Right atrium auricular region (tissue), 2 donors: ENCODE data around the gene CACNA1G. TPM values are rescaled to one million over a fixed set of nuclear protein-coding genes. Genes with fewer than 3 reads are reported as not detected.
A peak's percentile ranks its signal among the peaks of the same experiment; 100 is the strongest.

ENCODE experiments used
- DNase-seq: peaks from one replicate; pipeline ENCODE4 v3.0.0-alpha.2; 2019; ENCODE audit warnings: low spot score
- H3K27ac ChIP-seq, 2 donors: fragments of 200-600 bp; sonication (generic); 1 replicate in 1 of 2; 2 replicates in 1 of 2; pipeline ENCODE4 v1.5.1; 2016 to 2019
- H3K27me3 ChIP-seq, 2 donors: fragments of 200-600 bp; sonication (generic); one replicate each; pipeline versions ENCODE4 v1.5.1 to v1.6.0; 2017 to 2019
- H3K36me3 ChIP-seq: fragments of 200-600 bp; sonication (generic); one replicate; pipeline ENCODE4 v1.5.1; 2016
- H3K4me1 ChIP-seq, 2 donors: fragments of 200-600 bp; sonication (generic); one replicate each; pipeline versions ENCODE4 v1.5.1 to v1.6.0; 2017 to 2019
- H3K4me3 ChIP-seq, 2 donors: fragments of 200-600 bp; sonication (generic); 1 replicate in 1 of 2; 2 replicates in 1 of 2; pipeline ENCODE4 v1.5.1; 2017 to 2019; ENCODE audit warnings: mild to moderate bottlenecking in 1 of 2, moderate library complexity in 1 of 2
- H3K9me3 ChIP-seq, 2 donors: fragments of 200-600 bp; sonication (generic); one replicate each; pipeline ENCODE4 v1.5.1; 2019
- CTCF ChIP-seq, 2 donors: fragments of 200-600 bp; sonication (generic); IDR thresholded peaks; one replicate each; pipeline ENCODE4 v1.5.1; 2019; ENCODE audit warnings: antibody characterized with exemption in 2 of 2
- total RNA-seq, 2 donors: library from RNA; depleted of rRNA; stranded (reverse); fragments of >200 nt; gene quantifications; one replicate each; pipeline ENCODE4 v1.1.0, GENCODE V29; 2016

Gene CACNA1G
- total RNA-seq, 2 donors from 2014 or later = 4.3 to 6.2 TPM

- TF ChIP-seq CTCF (IDR thresholded peaks at IDR 0.05) = no peak
- Histone ChIP-seq H3K4me1 (peaks cover 0 to 66% of the 10 kb centered on the region in 2 donors), H3K36me3 (no peaks in the 10 kb centered on the region), H3K27me3 (peaks cover 0 to 20% of the 10 kb centered on the region in 2 donors), H3K4me3 (peak overlapping the region; percentile 44 to 65), H3K27ac (peak overlapping the region; percentile 35 to 38), H3K9me3 (no peaks in the 10 kb centered on the region)
- DNase-seq = no peak
Measured at GRCh38 chr17:50560931-50561745, 623 bp downstream of the CACNA1G start.

DNA sequence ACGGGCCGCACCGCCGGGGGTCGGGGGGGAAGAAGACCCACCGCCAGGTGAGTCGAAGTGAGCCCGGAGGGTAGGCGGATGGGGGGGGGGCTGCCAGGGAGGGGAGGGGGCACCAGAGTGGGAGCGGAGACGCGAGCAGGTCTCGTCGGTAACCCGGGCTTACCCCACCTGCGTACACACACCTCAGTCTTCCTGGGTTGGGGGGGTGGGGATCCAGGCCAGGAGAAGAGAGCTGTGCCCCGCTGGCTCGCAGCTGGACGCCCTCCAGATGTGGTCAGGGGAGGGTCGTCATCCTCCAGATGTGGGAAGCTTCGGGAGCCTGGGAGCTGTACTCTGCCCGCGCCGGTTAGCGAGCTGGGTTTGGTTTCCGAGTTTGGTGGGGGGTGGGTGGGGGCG, 1.2 kb downstream of the CACNA1G start:
- H3K4me1 ChIP-seq = peaks cover 0 to 70% of the 10 kb centered on the region in 2 donors
- H3K36me3 ChIP-seq = no peaks in the 10 kb centered on the region
- H3K27ac ChIP-seq = peak overlapping the region in 1 of 2 donors; percentile 33
- H3K9me3 ChIP-seq = no peaks in the 10 kb centered on the region
- DNase-seq = no peak
- H3K27me3 ChIP-seq = peaks cover 0 to 20% of the 10 kb centered on the region in 2 donors
- no peak for TF ChIP-seq CTCF (IDR thresholded peaks at IDR 0.05)
- H3K4me3 ChIP-seq = peak overlapping the region; percentile 44 to 65

DNA sequence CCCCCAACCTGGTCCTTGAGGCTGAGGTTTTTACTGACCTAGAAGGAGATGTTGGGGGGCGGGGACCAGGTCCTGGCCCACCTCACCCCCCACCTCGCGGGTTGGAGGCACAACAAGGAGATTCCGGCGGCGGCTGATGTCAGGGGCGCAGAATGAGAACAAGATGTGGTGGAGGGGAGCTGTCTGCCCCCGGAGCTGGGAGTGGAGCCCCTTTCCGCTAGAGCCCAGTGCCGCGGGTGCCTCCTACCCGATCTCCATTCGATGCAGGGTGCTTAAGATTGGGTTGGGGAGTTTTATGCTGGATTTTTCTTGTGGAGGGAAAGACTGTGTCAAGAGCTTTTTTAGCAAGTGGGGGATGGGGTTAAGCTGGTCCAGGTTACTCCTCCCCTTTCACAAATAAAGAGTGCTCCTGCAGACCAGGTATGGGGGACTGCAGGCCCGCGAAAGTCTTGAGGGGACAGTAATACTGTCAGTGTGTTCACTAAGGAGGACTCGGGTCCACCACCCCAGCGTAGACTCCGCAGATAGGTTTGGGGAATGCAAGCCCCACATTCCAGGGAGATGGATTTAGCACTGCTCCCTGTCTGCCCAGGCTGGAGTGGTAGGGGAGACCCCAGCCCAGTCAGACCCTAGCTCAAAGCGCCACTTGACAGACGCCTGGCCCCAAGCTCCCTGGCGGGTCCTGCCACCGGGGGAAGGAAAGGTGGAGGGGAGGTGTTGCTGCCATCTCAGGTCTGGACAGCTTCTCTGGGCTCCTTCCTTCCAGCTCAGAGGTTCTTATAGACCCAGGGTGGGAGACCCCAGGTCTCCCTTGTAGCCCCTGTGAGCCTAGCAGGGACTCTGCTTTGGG, 2.0 kb downstream of the CACNA1G start:
- no peak for TF ChIP-seq CTCF (IDR thresholded peaks at IDR 0.05)
- Histone ChIP-seq H3K36me3 (no peaks in the 10 kb centered on the region), H3K4me1 (peaks cover 0 to 67% of the 10 kb centered on the region in 2 donors), H3K9me3 (no peaks in the 10 kb centered on the region), H3K27ac (peak overlapping the region in 1 of 2 donors; percentile 33), H3K27me3 (peaks cover 0 to 20% of the 10 kb centered on the region in 2 donors), H3K4me3 (peak overlapping the region; percentile 44 to 65)
- DNase-seq = no peak

DNA sequence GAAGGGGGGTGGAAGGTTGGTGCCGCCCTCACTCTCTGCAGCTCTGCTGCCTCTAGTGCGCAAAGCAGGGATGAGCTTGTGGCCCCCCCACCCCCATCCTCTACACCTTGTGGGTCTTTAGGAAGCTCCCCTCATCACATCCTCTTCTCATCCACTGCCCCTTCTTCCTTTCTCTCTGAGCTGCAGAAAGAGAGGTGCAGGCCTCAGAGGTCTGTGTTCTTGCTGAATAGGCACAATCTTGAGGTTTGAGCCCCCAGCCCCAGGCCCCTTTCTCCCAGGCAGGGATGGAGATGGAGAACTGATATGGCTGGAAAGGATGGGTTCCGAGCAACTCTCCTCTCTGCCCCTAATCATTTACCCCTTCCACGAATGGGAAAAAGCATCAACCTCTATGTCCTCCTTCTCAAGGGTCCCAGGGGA, 2.6 kb downstream of the CACNA1G start:
- no peak overlapping the region for H3K4me3 ChIP-seq
- H3K4me1 ChIP-seq = peaks cover 0 to 67% of the 10 kb centered on the region in 2 donors
- peaks cover 0 to 20% of the 10 kb centered on the region in 2 donors for H3K27me3 ChIP-seq
- DNase-seq = no peak
- peak overlapping the region in 1 of 2 donors; percentile 86 for H3K27ac ChIP-seq
- no peaks in the 10 kb centered on the region for H3K36me3 ChIP-seq
- no peak for TF ChIP-seq CTCF (IDR thresholded peaks at IDR 0.05)
- no peaks in the 10 kb centered on the region for H3K9me3 ChIP-seq

DNA sequence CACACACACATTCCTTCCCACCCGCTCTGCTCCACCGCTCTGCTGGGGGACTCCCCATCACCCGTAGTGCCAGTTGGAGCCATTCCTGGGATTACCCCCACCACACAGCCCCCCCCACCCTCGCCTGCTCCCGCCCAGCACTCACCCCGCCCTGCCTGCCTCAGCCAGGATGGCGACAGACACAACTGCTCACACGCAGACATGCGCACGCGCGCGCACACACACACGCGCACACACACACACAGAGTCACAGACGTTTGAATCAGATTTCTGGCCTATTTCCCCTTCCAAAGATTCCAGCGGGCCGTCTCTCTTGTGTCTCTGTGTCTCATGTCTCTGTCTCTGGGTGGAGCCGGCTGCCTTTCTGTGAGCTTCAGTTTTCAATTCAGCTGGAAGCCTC, 4.4 kb downstream of the CACNA1G start:
- Histone ChIP-seq H3K27me3 (peaks cover 0 to 20% of the 10 kb centered on the region in 2 donors), H3K9me3 (no peaks in the 10 kb centered on the region), H3K4me1 (peaks cover 0 to 52% of the 10 kb centered on the region in 2 donors), H3K27ac (peak overlapping the region; percentile 66 to 86), H3K4me3 (peak overlapping the region in 1 of 2 donors; percentile 26), H3K36me3 (no peaks in the 10 kb centered on the region)
- no peak for TF ChIP-seq CTCF (IDR thresholded peaks at IDR 0.05)
- DNase-seq = peak; percentile 88
